Activated T-cell treated with anti-CD3 and anti-CD28 coated beads, Interleukin-2, amount 50 U/mL, for 72 hours (primary cell): ENCODE measurements around the gene MTAP. TPM values are rescaled to one million over a fixed set of nuclear protein-coding genes. Genes with fewer than 3 reads are reported as not detected.

Experiments
- ATAC-seq, 2 donors: fragments of 150-1000 bp; cut with Tn5 transposase; replicated peaks in 1 of 2; 2 replicates each; pipeline ENCODE4 v1.10.0; 2021; ENCODE audit warnings: moderate library complexity in 2 of 2, mild to moderate bottlenecking in 1 of 2
- DNase-seq, 2 donors: peaks; one replicate each; pipeline ENCODE4 v3.0.0; 2021 to 2022; ENCODE audit warnings: mixed read lengths in 1 of 2
- H3K27ac Mint-ChIP-seq: one replicate; pipeline ENCODE4 v1.8.0; 2022; ENCODE audit warnings: mild to moderate bottlenecking, moderate library complexity, mixed read lengths
- H3K27me3 Mint-ChIP-seq: one replicate; pipeline ENCODE4 v1.8.0; 2022; ENCODE audit warnings: low read depth, mixed read lengths
- H3K36me3 Mint-ChIP-seq, 2 donors: one replicate each; pipeline ENCODE4 v1.8.0; 2022; ENCODE audit warnings: mixed read lengths in 2 of 2, mild to moderate bottlenecking in 1 of 2; ENCODE audit not compliant: insufficient read depth in 2 of 2
- H3K4me1 Mint-ChIP-seq: one replicate; pipeline ENCODE4 v1.8.0; 2022; ENCODE audit warnings: low read depth, mixed read lengths
- H3K4me3 Mint-ChIP-seq, 2 donors: one replicate each; pipeline ENCODE4 v1.8.0; 2022; ENCODE audit warnings: mild to moderate bottlenecking in 2 of 2, mixed read lengths in 2 of 2, moderate library complexity in 2 of 2
- H3K9me3 Mint-ChIP-seq, 2 donors: one replicate each; pipeline ENCODE4 v1.8.0; 2022; ENCODE audit warnings: mixed read lengths in 2 of 2
- total RNA-seq, 2 donors: library from RNA; stranded (reverse); gene quantifications; one replicate each; pipeline ENCODE4 v1.2.3, GENCODE V29; 2022

The MTAP gene
- total RNA-seq, 2 donors from 2014 or later, result 67.1 to 71.3 TPM

DNA sequence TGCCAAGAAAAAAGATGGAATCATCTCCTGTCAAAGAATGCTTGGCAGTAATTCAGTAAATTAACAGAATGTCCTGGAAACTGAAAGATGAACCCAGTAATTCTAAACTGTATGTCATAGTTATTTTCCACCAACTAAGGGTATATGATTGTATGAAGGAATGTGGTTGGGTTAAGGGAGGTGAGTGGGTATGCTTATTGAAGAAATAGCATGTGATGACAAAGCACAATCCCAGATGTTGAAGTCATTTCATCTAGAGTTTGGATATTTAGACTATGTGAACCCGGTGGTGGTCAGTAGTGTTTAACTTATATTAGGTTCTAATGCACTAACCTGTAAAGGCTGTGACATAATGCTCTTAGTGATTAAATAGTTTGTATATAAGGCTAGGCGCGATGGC, 104.4 kb downstream of the MTAP start:
- H3K27ac Mint-ChIP-seq, result no peak overlapping the region
- no peak overlapping the region for H3K4me3 Mint-ChIP-seq
- peaks cover 15 to 26% of the 10 kb centered on the region in 2 donors for H3K36me3 Mint-ChIP-seq
- H3K27me3 Mint-ChIP-seq, result no peaks in the 10 kb centered on the region
- H3K9me3 Mint-ChIP-seq, result peaks cover 18 to 24% of the 10 kb centered on the region in 2 donors
- no peaks in the 10 kb centered on the region for H3K4me1 Mint-ChIP-seq
- no peak for DNase-seq
- no peak for ATAC-seq

DNA sequence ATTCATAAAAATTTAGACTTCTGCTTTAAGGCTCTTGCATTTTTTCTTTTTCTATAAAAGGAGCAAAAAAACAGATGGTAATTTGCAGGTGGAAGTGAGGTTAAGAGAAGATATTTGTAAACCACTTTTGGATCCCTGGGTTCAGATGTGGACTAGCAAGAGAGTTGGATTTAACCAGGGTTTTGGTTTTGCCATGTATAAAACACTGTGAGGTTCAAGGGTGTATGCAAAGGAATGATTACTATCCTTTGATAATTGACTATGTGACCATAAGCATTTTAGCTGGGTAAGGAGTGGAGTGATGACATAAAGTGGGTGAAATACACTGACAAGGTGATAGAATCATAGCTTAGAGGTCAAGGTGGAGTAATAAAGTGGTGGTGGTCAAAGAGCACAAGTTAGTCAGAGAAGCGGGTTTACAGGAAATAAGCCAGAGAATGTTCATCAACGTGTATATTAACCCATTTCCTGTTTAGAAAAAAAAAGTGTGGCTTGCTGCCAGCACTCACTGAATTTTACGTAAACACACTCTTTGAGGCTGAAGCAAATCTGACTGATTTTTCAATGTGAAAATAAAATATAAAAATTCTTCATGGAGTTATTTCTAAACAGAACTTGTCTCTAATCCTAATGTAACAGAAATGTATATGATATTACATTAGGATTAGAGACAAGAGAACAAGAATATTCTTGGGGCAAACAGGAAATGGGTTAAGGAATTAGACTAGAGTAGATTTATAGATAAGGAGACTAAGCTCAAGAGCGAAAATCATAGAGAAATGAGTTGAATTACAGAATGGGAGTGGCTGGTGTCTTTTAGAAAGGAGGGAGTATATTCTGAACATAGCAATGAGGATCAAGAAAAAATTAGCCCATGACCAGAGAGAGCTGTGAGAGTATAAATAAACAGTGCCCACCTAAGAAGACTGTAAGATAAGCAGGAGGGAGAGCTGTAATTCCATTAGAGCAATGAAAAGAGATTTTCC, 117.2 kb downstream of the MTAP start:
- Mint-ChIP-seq H3K36me3 (peaks cover 5 to 9% of the 10 kb centered on the region in 2 donors), H3K27me3 (no peaks in the 10 kb centered on the region), H3K4me1 (peaks cover 18% of the 10 kb centered on the region), H3K4me3 (peak overlapping the region in 1 of 2 donors; percentile 49), H3K9me3 (peaks cover 2 to 7% of the 10 kb centered on the region in 2 donors), H3K27ac (peak overlapping the region; percentile 23)
- ATAC-seq (peak; percentile 89 to 95), DNase-seq (peak; percentile 18 to 42)

DNA sequence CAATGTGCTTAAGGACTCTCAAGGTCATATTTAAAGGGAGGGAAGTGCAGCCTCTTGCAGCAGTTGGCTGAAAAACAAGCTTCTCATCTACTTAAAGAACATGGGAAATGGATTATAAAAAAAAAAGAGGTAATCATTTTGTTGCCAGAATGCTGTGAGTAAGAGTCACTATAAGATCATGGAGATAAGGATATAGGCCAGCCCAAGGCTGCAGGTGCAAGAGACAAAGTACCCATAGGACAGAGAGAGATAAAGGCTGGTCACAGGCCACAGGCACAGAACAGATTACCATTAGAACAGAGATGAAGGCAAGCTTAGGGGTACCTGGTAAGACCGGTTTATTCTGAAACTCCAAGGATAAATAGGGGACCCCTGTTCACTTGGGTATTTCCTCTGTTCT, 121.3 kb downstream of the MTAP start:
- Mint-ChIP-seq H3K36me3 (peaks cover 3 to 5% of the 10 kb centered on the region in 2 donors), H3K4me1 (peaks cover 16% of the 10 kb centered on the region), H3K27ac (no peak overlapping the region), H3K9me3 (peaks cover 0 to under 1% of the 10 kb centered on the region in 2 donors), H3K27me3 (no peaks in the 10 kb centered on the region), H3K4me3 (no peak overlapping the region)
- ATAC-seq (no peak), DNase-seq (no peak)

DNA sequence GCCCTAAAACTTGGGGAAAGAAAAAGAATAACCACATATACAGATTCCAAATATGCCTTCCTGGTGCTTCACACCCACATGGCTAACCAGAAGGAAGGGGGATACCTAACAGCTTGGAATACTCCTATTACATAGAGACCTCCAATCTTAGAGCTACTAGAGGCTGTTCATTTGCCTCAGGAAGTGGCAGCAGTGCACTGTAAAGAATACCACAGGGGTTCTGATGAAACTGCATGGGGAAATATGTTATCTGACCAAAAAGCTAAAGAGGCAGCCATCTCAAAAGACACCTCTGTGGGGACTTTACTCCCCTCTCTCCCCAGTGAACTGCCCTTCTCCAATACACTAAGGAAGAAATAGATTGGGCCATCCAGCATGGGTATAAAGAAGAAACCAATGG, 125.3 kb downstream of the MTAP start:
- Mint-ChIP-seq H3K36me3 (peaks cover 2 to 4% of the 10 kb centered on the region in 2 donors), H3K27me3 (no peaks in the 10 kb centered on the region), H3K27ac (no peak overlapping the region), H3K4me3 (no peak overlapping the region), H3K4me1 (no peaks in the 10 kb centered on the region), H3K9me3 (no peaks in the 10 kb centered on the region)
- no peak for DNase-seq
- ATAC-seq, result no peak

DNA sequence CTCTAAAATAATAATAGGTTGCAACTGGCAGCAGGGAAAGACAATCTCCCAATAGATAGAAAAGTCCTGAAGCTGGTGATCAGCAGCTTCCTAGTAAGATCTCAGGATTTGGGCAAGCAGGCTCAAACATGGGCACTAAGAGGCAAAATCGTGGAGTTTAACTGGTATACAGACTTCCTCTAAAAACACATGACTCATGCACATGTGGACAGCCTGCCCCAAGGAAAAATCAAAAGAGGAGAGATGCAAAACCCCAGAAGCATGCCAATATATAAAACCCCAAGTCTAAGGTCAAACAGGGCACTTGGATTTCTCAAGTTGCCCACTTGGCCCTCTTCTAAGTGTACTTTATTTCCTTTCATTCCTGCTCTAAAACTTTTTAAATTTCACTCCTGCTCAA, 129.0 kb downstream of the MTAP start:
- Mint-ChIP-seq H3K4me3 (no peak overlapping the region), H3K27ac (no peak overlapping the region), H3K4me1 (no peaks in the 10 kb centered on the region), H3K9me3 (no peaks in the 10 kb centered on the region), H3K27me3 (no peaks in the 10 kb centered on the region), H3K36me3 (peaks cover 0 to 1% of the 10 kb centered on the region in 2 donors)
- DNase-seq (no peak), ATAC-seq (no peak)

DNA sequence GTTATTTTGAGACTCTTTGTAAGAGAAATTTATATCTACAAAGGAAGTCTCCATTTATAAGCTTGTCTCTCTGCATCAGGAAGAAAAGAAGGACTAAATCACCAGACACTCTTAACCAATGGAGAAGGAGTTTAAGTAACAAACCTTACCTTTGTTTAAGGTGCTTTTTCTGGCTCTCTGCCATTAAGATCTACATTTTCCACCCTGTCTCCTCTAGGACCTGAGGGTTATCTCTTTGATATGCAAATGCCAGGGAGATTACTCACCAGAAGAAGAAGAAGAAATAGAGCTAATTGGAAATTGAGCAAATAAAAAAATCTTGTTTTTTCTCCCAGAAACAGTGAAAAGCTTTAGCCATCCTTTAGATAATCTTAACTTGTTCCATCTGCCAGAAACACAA, 130.8 kb downstream of the MTAP start:
- ATAC-seq, result no peak
- Mint-ChIP-seq H3K9me3 (no peaks in the 10 kb centered on the region), H3K4me1 (no peaks in the 10 kb centered on the region), H3K4me3 (no peak overlapping the region), H3K36me3 (peaks cover 0 to 1% of the 10 kb centered on the region in 2 donors), H3K27ac (no peak overlapping the region), H3K27me3 (no peaks in the 10 kb centered on the region)
- DNase-seq, result no peak

DNA sequence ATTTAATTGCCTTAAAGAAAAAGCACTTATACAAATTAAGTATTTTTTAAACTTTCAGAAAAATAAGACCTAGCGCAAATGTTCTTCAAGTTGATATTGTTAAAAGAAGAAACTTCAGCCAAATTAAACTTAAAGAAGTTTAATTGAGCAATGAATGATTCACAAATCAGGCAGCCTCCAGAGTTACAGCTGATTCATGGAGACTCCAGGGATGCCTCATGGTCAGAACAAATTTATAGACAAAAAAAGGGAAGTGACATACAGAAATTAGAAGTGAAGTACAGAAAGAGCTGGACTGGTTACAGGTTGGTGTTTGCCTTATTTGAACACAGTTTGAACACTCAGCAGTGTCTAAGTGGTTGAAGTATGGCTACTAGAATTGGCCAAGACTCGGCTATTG, 131.4 kb downstream of the MTAP start:
- Mint-ChIP-seq H3K9me3 (no peaks in the 10 kb centered on the region), H3K27me3 (no peaks in the 10 kb centered on the region), H3K4me1 (no peaks in the 10 kb centered on the region), H3K27ac (no peak overlapping the region), H3K4me3 (no peak overlapping the region), H3K36me3 (peaks cover 0 to 1% of the 10 kb centered on the region in 2 donors)
- DNase-seq (no peak), ATAC-seq (no peak)

DNA sequence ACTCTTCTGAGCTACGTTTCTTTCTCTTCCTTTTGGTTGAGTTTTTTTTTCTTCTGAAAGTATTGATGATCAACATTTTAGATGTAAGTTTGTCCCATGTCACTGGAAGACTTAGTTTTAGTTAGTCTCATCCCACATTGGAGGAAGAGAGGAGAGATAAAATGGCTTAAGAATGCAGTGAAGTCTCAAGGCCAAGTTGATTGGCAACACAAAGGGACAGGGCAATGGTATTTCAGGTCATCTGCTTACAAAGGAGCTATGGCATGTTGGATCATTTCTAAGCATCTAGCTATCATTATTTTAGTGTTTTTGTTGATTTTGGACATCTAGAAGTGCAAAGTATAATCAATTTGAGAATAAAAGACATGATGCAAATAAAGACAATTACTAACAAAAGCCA, 133.2 kb downstream of the MTAP start:
- no peak for DNase-seq
- H3K27me3 Mint-ChIP-seq, result no peaks in the 10 kb centered on the region
- H3K4me1 Mint-ChIP-seq, result no peaks in the 10 kb centered on the region
- no peak overlapping the region for H3K4me3 Mint-ChIP-seq
- no peak overlapping the region for H3K27ac Mint-ChIP-seq
- no peaks in the 10 kb centered on the region for H3K9me3 Mint-ChIP-seq
- H3K36me3 Mint-ChIP-seq, result peaks cover 0 to 1% of the 10 kb centered on the region in 2 donors
- ATAC-seq, result no peak

DNA sequence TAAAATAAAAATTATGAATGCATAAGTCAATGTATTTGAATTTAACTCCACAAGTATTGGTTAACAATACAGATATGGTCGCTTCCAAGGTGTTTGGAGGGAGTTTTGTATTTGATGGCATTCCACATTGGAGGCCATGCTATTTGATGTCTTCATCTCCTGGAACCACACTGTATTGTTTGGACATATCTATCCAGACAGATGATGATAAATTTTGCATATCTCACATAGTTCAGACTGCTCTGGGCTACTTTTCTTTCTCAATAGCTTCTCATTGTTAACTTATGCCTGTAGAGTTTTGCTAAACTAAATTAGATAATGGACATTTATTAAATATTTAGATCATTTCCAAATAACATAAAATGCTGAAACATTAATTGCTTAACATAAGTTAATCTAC, 133.7 kb downstream of the MTAP start:
- Mint-ChIP-seq H3K27me3 (peaks cover under 1% of the 10 kb centered on the region), H3K27ac (no peak overlapping the region), H3K4me1 (no peaks in the 10 kb centered on the region), H3K36me3 (no peaks in the 10 kb centered on the region), H3K9me3 (no peaks in the 10 kb centered on the region), H3K4me3 (no peak overlapping the region)
- DNase-seq, result no peak
- ATAC-seq, result no peak

DNA sequence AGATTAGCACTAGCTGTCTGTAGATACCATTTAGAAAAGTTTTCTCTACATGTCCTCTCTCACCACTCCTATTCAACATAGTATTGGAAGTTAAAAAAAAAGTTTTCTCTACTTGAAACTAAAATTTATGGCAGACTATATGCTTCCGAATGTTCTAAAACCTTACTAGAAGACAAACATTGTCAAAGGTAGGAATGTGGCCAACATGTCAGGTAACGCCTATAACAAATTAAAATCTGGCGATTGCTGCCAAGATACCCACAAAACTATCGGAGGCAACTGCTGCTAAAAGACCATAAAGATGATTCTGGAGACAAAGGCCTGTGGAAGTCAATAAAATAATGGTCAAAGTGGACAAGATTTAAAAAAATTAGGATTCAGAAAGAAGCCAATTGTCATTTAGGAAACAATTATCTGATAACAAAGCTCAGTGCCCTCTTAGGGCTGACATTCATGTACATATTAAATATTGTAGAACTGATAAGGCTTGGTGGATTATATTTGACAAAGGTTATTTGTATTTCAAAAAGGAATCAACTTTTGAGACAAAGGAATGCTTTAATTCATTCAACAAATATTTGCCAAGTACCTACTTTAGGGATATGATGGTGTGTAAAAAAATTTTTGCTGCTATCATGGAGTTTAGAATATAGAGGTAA, 139.0 kb downstream of the MTAP start:
- H3K36me3 Mint-ChIP-seq, result no peaks in the 10 kb centered on the region
- no peak for ATAC-seq

DNA sequence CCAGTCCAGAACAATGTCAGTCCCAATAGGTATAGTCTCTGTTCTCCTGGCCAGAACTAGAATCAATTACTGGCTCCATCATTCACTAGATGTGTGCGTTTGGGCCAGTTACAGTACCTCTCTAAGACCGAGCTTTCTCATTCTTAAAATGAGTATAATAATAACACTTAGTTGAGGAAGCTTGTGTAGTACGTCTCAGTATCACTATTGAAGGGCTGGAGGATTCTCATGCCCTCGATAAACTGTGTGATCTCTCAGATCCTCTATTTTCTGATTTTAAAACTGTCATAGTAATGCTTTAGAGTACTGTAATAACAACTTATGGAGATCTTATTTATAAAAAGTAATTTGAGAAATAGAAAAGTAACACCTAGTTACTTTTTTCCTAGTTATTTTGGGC, 141.0 kb downstream of the MTAP start:
- Mint-ChIP-seq H3K4me1 (no peaks in the 10 kb centered on the region), H3K9me3 (peaks cover 0 to 3% of the 10 kb centered on the region in 2 donors), H3K4me3 (no peak overlapping the region), H3K27me3 (peaks cover 28% of the 10 kb centered on the region), H3K36me3 (no peaks in the 10 kb centered on the region), H3K27ac (no peak overlapping the region)
- DNase-seq (no peak), ATAC-seq (no peak)

More for the DNA sequence above, 139.0 kb downstream of the MTAP start:
- H3K4me3 Mint-ChIP-seq, result no peak overlapping the region
- H3K27ac Mint-ChIP-seq, result no peak overlapping the region
- H3K4me1 Mint-ChIP-seq, result no peaks in the 10 kb centered on the region
- no peaks in the 10 kb centered on the region for H3K9me3 Mint-ChIP-seq
- peaks cover 28% of the 10 kb centered on the region for H3K27me3 Mint-ChIP-seq
- no peak for DNase-seq

DNA sequence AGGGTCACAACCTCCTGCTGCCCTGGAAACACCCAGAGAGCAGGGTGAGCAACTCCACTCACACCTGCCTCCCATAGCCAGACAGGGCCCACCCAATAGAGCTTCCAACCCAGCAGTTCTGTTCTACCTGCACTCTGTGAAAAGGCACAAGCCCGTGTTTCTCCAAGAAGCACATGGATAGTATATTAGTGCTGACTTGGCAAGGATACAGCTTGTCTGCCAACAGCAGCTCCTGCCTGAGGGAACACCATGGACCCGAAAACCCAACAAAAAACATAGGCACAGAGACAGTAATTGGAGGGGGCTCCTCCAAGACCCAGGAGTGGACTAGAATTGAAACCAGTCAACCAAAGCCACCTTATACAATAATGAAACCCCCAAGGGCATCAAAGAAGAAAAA, 143.2 kb downstream of the MTAP start:
- Mint-ChIP-seq H3K9me3 (peaks cover 0 to 3% of the 10 kb centered on the region in 2 donors), H3K4me1 (no peaks in the 10 kb centered on the region), H3K4me3 (no peak overlapping the region), H3K36me3 (no peaks in the 10 kb centered on the region), H3K27ac (no peak overlapping the region), H3K27me3 (peaks cover 28% of the 10 kb centered on the region)
- ATAC-seq, result no peak
- DNase-seq, result no peak

DNA sequence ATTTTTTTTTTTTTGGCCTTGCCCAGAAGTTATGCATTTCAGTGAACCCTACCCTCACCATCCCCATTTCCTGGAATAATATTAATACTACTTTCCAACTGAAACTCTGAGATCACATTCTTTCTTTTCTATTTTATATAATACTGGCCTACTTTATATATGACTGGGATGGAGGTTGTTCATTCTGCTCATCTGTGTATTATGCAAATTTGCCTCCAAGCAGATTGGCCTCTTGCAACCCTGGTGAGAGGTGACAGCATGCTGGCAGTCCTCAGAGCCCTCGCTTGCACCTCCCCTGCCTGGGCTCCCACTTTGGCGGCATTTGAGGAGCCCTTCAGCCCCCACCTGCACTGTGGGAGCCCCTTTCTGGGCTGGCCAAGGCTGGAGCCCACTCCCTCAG, 156.4 kb downstream of the MTAP start:
- ATAC-seq (peak in 1 of 2 donors; percentile 68), DNase-seq (no peak)
- H3K27ac Mint-ChIP-seq, result no peak overlapping the region
- H3K4me3 Mint-ChIP-seq, result no peak overlapping the region
- H3K9me3 Mint-ChIP-seq, result peaks cover 0 to 5% of the 10 kb centered on the region in 2 donors
- no peaks in the 10 kb centered on the region for H3K4me1 Mint-ChIP-seq
- peaks cover 6% of the 10 kb centered on the region in 2 donors for H3K36me3 Mint-ChIP-seq
- peaks cover 45% of the 10 kb centered on the region for H3K27me3 Mint-ChIP-seq
